GM19193 (cell line): Measurements from ENCODE around the gene AP3S2.

ENCODE experiments used
- POLR2A ChIP-seq: IDR thresholded peaks from 4 replicates; pipeline ENCODE4 v1.6.1; 2011; ENCODE audit not compliant: insufficient read depth, insufficient read length; ENCODE audit errors: extremely low read depth

AP3S2 gene

GRCh38 chr15:89820666-89821611 lies 72.9 kb downstream of the AP3S2 start:
- TF ChIP-seq POLR2A: no peak

- no peak for TF ChIP-seq POLR2A
Observed at GRCh38 chr15:89818287-89818686, 75.5 kb downstream of the AP3S2 start.

GRCh38 chr15:89817701-89818280 lies 76.0 kb downstream of the AP3S2 start:
- TF ChIP-seq POLR2A: no peak

- TF ChIP-seq POLR2A: no peak
Observed at GRCh38 chr15:89815769-89816168, 78.0 kb downstream of the AP3S2 start.

GRCh38 chr15:89814112-89814742 lies 79.6 kb downstream of the AP3S2 start:
- no peak for TF ChIP-seq POLR2A

- TF ChIP-seq POLR2A: no peak
Observed at GRCh38 chr15:89813381-89814111, 80.2 kb downstream of the AP3S2 start.

GRCh38 chr15:89812847-89813320 lies 80.9 kb downstream of the AP3S2 start:
- no peak for TF ChIP-seq POLR2A

GRCh38 chr15:89812011-89812846 lies 81.6 kb downstream of the AP3S2 start:
- TF ChIP-seq POLR2A: no peak

GRCh38 chr15:89810837-89811236 lies 83.0 kb downstream of the AP3S2 start:
- TF ChIP-seq POLR2A: no peak

GRCh38 chr15:89809787-89810148 lies 84.0 kb downstream of the AP3S2 start:
- no peak for TF ChIP-seq POLR2A

- no peak for TF ChIP-seq POLR2A
Observed at GRCh38 chr15:89809093-89809786, 84.6 kb downstream of the AP3S2 start.

GRCh38 chr15:89808160-89808870 lies 85.5 kb downstream of the AP3S2 start:
- TF ChIP-seq POLR2A: no peak

- TF ChIP-seq POLR2A: no peak
Observed at GRCh38 chr15:89807689-89808088, 86.1 kb downstream of the AP3S2 start.
